BLaER1 treated with 17β-estradiol and CSF1 and Interleukin-3, amounts not matched to agents 10 nM and 100 nM (cell line): ENCODE data around the gene SNED1.
"Not testable (repeated sequence)": the region's sequence is repeated elsewhere in the genome, so short reads cannot be mapped to it uniquely, and the experiment has no call there.

Source experiments
- H3K27ac ChIP-seq, 11 experiments: shearing (Covaris generic); formaldehyde crosslinking; 2 replicates each; pipeline ENCODE4 v1.8.1; 2022
- H3K27me3 ChIP-seq, 11 experiments: shearing (Covaris generic); formaldehyde crosslinking; 2 replicates each; pipeline ENCODE4 v1.8.1; 2022
- H3K36me3 ChIP-seq, 11 experiments: shearing (Covaris generic); formaldehyde crosslinking; 2 replicates each; pipeline ENCODE4 v1.8.1; 2022
- H3K4me1 ChIP-seq, 10 experiments: shearing (Covaris generic); formaldehyde crosslinking; 2 replicates each; pipeline ENCODE4 v1.8.1; 2022
- H3K4me2 ChIP-seq, 11 experiments: shearing (Covaris generic); formaldehyde crosslinking; 2 replicates each; pipeline ENCODE4 v1.8.1; 2022
- H3K4me3 ChIP-seq, 10 experiments: shearing (Covaris generic); formaldehyde crosslinking; 2 replicates each; pipeline ENCODE4 v1.8.1; 2022
- H3K9ac ChIP-seq, 11 experiments: shearing (Covaris generic); formaldehyde crosslinking; 2 replicates each; pipeline ENCODE4 v1.8.1; 2022
- H3K9me3 ChIP-seq, 11 experiments: shearing (Covaris generic); formaldehyde crosslinking; replicated peaks in 1 of 11; 2 replicates each; pipeline ENCODE4 v1.8.1; 2022
- H4K20me1 ChIP-seq, 11 experiments: shearing (Covaris generic); formaldehyde crosslinking; 2 replicates each; pipeline ENCODE4 v1.8.1; 2022
- Cebpa-rat ChIP-seq, 11 experiments: shearing (Covaris generic); IDR thresholded peaks; 2 replicates each; pipeline ENCODE4 v1.8.1; 2022

Gene SNED1

DNA sequence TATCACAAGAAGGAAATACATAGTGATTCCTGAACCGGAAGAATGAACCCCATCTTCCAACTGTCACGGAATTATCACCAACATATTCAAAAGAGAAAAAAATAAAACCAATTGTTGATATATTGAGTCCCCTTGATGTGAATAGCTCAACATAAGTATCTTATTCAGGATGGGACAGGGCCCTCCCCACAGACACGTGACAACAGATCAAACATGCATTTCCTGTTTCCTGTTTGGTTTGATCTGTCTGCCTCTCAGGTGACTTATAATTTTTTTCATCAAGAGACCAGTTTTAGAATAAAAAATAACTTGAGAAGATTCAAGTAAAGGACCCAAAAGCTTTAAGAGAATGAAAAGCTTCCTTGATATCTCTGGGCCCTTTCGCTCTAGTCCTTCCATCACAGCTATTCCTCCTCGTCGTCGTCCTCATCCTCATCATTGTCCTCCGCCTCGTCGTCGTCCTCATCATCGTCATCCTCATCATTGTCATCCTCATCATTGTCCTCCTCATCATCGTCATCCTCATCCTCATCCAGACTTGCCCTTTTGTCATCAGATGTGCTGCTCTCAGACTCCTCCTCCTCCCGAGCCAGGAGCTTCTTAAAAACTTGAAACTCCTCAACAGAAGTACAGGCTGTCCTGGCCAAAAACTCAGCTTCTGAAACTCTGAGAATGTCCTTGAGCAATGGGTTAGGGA is 97.3 kb downstream of the SNED1 start:
- peak overlapping the region in 9 of 11 experiments; percentile 24 to 70 (median 29); a peak in 15 of 22 replicates for H3K4me2 ChIP-seq
- H3K9ac ChIP-seq: no peak overlapping the region; a peak in 1 of 22 replicates
- H3K27ac ChIP-seq: no peak overlapping the region
- no peaks in the 10 kb centered on the region for H3K9me3 ChIP-seq
- TF ChIP-seq Cebpa-rat (IDR thresholded peaks at IDR 0.05): no peak
- H3K27me3 ChIP-seq: no peaks in the 10 kb centered on the region
- H3K36me3 ChIP-seq: peaks cover 92 to 100% (median 98%) of the 10 kb centered on the region in 11 experiments
- peaks cover 10 to 74% (median 45%) of the 10 kb centered on the region in 11 experiments; a peak in 19 of 22 replicates for H4K20me1 ChIP-seq
- peaks cover 13 to 37% (median 22%) of the 10 kb centered on the region in 10 experiments for H3K4me1 ChIP-seq
- H3K4me3 ChIP-seq: no peak overlapping the region

DNA sequence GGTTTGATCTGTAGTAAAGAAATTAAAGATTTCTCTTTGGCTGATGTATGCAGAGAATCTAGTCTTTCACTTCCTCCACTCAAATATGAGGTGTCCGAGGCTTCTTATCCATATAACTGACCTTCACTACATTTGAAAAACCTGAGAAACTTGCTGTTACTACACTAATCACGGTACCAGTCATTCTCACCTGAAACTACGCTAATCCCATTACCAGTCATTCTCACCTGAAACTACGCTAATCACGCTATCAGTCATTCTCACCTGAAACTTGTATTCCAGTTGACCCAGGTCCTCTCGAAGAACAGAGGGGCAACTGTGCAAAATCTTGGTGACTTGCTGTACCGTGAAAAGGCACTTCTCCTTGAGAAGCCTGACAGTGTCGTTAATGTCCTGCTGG is 98.6 kb downstream of the SNED1 start:
- no peak overlapping the region for H3K4me2 ChIP-seq
- H3K4me3 ChIP-seq: no peak overlapping the region
- H3K4me1 ChIP-seq: peaks cover 21 to 45% (median 31%) of the 10 kb centered on the region in 10 experiments
- H3K9me3 ChIP-seq: no peaks in the 10 kb centered on the region
- no peak for TF ChIP-seq Cebpa-rat (IDR thresholded peaks at IDR 0.05)
- H3K27ac ChIP-seq: no peak overlapping the region
- H3K27me3 ChIP-seq: no peaks in the 10 kb centered on the region
- no peak overlapping the region for H3K9ac ChIP-seq
- H4K20me1 ChIP-seq: peaks cover 4 to 62% (median 38%) of the 10 kb centered on the region in 11 experiments; a peak in 16 of 22 replicates
- H3K36me3 ChIP-seq: peaks cover 79 to 89% (median 87%) of the 10 kb centered on the region in 11 experiments

DNA sequence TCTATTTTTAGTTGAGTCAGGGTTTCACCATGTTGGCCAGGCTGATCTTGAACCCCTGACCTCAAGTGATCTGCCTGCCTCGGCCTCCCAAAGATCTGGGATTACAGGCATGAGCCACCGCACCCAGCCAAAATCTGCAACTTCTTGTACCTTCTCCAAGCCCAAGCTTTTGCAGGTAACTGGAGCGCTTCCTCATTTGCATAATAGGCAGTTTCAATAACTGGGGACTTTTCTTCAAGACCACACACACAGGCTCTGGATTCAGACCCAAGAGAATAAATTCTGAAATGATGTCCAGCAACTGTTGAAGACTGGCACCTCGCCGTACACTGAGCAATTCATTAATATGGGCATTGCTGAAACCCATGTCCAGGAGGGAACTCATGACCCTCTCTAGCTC is 100.8 kb downstream of the SNED1 start:
- H3K27me3 ChIP-seq: no peaks in the 10 kb centered on the region
- H3K9me3 ChIP-seq: no peaks in the 10 kb centered on the region
- no peak overlapping the region for H3K27ac ChIP-seq
- H3K4me2 ChIP-seq: no peak overlapping the region
- peaks cover 31 to 56% (median 45%) of the 10 kb centered on the region in 10 experiments for H3K4me1 ChIP-seq
- H4K20me1 ChIP-seq: peaks cover 4 to 43% (median 29%) of the 10 kb centered on the region in 11 experiments; a peak in 15 of 22 replicates
- H3K9ac ChIP-seq: no peak overlapping the region
- TF ChIP-seq Cebpa-rat (IDR thresholded peaks at IDR 0.05): no peak
- peaks cover 57 to 67% (median 64%) of the 10 kb centered on the region in 11 experiments for H3K36me3 ChIP-seq
- no peak overlapping the region for H3K4me3 ChIP-seq

DNA sequence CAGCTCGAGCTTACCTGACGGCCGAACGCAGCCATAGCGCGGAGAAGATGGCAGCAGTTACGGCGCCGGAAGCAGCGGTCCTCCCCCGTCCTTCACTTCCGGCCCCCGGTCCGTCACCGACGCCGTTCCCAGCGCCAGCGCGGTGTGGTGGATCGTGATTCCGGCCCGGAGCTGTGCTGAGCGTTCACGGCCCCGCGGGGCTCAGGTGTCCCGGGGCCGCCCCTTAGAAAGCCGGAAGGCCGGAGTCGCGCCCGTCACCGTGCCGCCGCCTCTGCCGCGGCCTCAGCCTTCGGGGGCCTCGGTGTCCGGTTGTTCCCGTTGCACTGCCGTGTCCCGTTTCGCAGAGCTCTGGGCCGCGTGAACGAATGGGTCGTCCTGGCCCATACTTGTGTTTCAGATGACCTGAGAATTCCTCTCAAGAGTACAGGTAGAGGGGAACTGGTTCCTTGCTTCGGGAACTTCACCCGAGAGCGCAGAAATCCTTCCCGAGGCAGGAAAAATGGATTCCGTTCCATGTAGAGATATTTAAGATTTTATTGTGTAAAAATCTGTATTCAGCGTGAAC is 103.9 kb downstream of the SNED1 start, which contains the start of gene MTERF4:
Gene MTERF4 (minus strand): TSS at position 49 of the 565 bp plus-strand sequence. CDS start 14 bp downstream, at position 35.
- Histone ChIP-seq H3K27me3 (no peaks in the 10 kb centered on the region), H3K4me1 (peaks cover 27 to 52% (median 44%) of the 10 kb centered on the region in 10 experiments), H3K4me2 (peak within 1 kb of the TSS; percentile 82 to 100 (median 94)), H3K9ac (peak within 1 kb of the TSS; percentile 82 to 96 (median 93)), H3K9me3 (no peaks in the 10 kb centered on the region), H3K4me3 (peak within 1 kb of the TSS; percentile 71 to 93 (median 84)), H3K27ac (peak within 1 kb of the TSS; percentile 81 to 93 (median 89)), H3K36me3 (peaks cover 32 to 47% (median 41%) of the 10 kb centered on the region in 11 experiments), H4K20me1 (peaks cover 3 to 26% (median 13%) of the 10 kb centered on the region in 11 experiments; a peak in 9 of 22 replicates)
- no peak for TF ChIP-seq Cebpa-rat (IDR thresholded peaks at IDR 0.05)

DNA sequence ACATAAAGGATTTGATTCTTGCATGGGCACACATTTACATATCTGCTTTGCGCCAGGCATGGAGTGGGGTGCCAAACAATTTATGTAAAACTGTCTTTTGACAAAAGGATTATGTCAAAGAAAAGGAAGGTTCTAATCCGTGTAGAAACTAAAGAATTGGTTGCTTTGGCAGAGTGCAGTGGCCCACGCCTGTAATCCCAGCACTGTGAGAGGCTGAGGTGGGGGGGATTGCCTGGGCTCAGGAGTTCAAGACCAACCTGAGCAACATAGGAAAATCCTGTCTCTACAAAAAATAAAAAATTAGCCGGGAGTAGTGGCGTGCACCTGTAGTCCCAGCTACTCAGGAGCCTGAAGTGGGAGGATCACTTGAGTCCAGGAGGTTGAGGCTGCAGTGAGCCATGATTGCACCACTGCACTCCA is 104.8 kb downstream of the SNED1 start:
- H3K36me3 ChIP-seq: peaks cover 24 to 47% (median 38%) of the 10 kb centered on the region in 11 experiments
- no peaks in the 10 kb centered on the region for H3K9me3 ChIP-seq
- peak overlapping the region; percentile 82 to 96 (median 93); a peak in 21 of 22 replicates for H3K9ac ChIP-seq
- H3K27me3 ChIP-seq: no peaks in the 10 kb centered on the region
- peaks cover 30 to 61% (median 47%) of the 10 kb centered on the region in 10 experiments for H3K4me1 ChIP-seq
- H3K4me2 ChIP-seq: peak overlapping the region; percentile 82 to 98 (median 92)
- peak overlapping the region; percentile 71 to 93 (median 84) for H3K4me3 ChIP-seq
- no peak for TF ChIP-seq Cebpa-rat (IDR thresholded peaks at IDR 0.05)
- peak overlapping the region in 6 of 11 experiments; percentile 81 to 93 (median 90); a peak in 7 of 22 replicates for H3K27ac ChIP-seq
- H4K20me1 ChIP-seq: peaks cover 0 to 18% (median 8%) of the 10 kb centered on the region in 11 experiments; a peak in 7 of 22 replicates

DNA sequence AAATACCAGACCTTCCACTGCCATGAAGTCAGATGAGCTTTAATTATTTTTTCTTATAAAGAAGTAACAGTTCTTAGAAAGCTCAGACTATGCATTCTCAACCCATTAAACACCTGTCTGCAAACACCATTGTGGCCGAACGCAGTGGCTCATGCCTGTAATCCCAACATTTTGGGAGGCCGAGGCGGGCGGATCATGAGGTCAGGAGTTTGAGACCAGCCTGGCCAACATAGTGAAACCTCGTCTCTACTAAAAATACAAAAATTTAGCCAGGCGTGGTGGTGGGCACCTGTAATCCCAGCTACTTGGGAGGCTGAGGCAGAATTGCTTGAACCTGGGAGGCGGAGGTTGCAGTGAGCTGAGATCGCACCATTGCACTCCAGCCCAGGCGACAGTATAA is 106.2 kb downstream of the SNED1 start:
- H3K4me3 ChIP-seq, H3K9ac ChIP-seq, H3K27me3 ChIP-seq, H3K9me3 ChIP-seq, H4K20me1 ChIP-seq, H3K27ac ChIP-seq, H3K4me2 ChIP-seq: not testable (repeated sequence)
- Histone ChIP-seq H3K4me1 (peaks cover 41 to 74% (median 57%) of the 10 kb centered on the region in 10 experiments), H3K36me3 (peaks cover 10 to 37% (median 25%) of the 10 kb centered on the region in 11 experiments)

DNA sequence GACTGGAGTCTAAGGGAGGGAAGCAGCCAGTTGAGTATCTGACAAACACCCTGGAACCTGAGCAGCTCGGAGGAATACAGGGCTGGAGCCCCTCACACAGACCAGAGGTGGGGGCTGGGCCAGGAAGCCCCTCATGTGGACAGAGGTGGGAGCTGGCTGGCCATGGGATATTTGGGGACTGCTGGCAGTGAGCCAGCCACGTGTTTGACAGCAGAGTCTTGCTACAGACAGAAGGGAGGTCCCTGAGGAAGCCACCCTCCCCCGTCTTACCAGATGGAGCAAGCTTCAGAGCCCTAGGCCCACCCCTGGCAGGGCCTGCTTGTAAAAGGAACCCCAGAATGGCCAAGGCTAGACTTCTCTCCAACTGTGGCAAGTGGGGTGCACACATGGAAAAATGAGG is 107.2 kb downstream of the SNED1 start:
- Histone ChIP-seq H3K27me3 (no peaks in the 10 kb centered on the region), H3K4me3 (no peak overlapping the region), H3K4me1 (peaks cover 38 to 75% (median 59%) of the 10 kb centered on the region in 10 experiments), H3K27ac (peak overlapping the region in 4 of 11 experiments; percentile 39 to 60 (median 53); a peak in 8 of 22 replicates), H3K9ac (peak overlapping the region in 4 of 11 experiments; percentile 10 to 52 (median 35); a peak in 4 of 22 replicates), H3K4me2 (peak overlapping the region in 8 of 11 experiments; percentile 10 to 65 (median 54); a peak in 16 of 22 replicates), H3K36me3 (peaks cover 0 to 27% (median 21%) of the 10 kb centered on the region in 11 experiments; a peak in 13 of 22 replicates), H3K9me3 (no peaks in the 10 kb centered on the region), H4K20me1 (peaks cover 0 to 2% (median 0%) of the 10 kb centered on the region in 11 experiments; a peak in 2 of 22 replicates)
- no peak for TF ChIP-seq Cebpa-rat (IDR thresholded peaks at IDR 0.05)

DNA sequence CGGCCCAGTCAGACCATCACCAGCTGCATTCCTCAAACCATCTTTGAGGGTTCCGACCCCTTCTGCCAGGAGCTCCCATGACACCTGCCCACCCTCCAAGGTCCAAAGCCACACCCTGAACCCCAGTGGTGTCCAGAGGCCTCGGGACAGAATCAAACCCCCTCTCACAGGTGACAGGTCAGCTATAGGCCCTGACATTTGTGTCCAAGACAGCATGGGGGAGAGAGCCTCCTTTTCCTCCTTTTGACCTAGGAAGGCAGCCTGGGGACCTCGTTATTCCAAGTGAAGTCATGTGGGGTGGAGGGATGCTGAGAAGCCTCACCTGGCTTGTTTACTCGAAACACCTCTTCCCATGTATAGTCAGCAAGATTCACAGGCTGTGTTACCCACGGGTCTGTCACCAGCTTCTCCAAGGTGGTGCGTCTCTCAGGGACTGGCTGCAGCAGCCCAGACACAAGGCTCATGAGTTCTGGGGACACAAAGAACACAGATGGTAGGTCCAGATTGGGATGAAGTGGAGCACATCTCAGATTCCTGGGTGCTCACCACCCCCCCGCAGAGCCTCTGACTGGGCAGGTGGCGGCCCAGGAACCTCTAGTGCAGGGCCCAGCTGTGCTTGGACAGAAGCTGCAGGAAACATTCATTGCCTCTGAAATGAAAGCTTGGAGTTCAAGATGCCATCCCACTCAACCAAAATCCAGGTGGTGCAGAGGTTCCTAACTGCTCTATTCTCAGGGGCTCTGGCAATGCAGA is 108.8 kb downstream of the SNED1 start:
- peaks cover 0 to 7% (median 0%) of the 10 kb centered on the region in 11 experiments; a peak in 1 of 22 replicates for H4K20me1 ChIP-seq
- no peak overlapping the region for H3K27ac ChIP-seq
- no peak overlapping the region for H3K4me3 ChIP-seq
- no peaks in the 10 kb centered on the region for H3K9me3 ChIP-seq
- H3K9ac ChIP-seq: no peak overlapping the region
- no peak overlapping the region; a peak in 2 of 22 replicates for H3K4me2 ChIP-seq
- H3K36me3 ChIP-seq: peaks cover 0 to 36% (median 25%) of the 10 kb centered on the region in 11 experiments; a peak in 12 of 22 replicates
- TF ChIP-seq Cebpa-rat (IDR thresholded peaks at IDR 0.05): no peak
- H3K4me1 ChIP-seq: peaks cover 34 to 82% (median 63%) of the 10 kb centered on the region in 10 experiments
- no peaks in the 10 kb centered on the region for H3K27me3 ChIP-seq
